Fibroblast of lung (primary cell): ENCODE data around the gene PCSK6. TPM values are rescaled to one million over a fixed set of nuclear protein-coding genes. Genes with fewer than 3 reads are reported as not detected.

ENCODE experiments used
- DNase-seq, 2 donors: peaks; one replicate each; pipeline versions ENCODE4 v3.0.0 to v3.0.0-alpha.2; 2010; ENCODE audit warnings: low read depth in 2 of 2
- H2AFZ ChIP-seq: 2 replicates; pipeline ENCODE4 v1.5.1; 2012; ENCODE audit warnings: low read length, control low read depth, inconsistent platforms
- H3K27ac ChIP-seq: 2 replicates; pipeline ENCODE4 v1.5.1; 2011; ENCODE audit warnings: low read length, control low read depth; ENCODE audit not compliant: insufficient read depth
- H3K27me3 ChIP-seq: 2 replicates; pipeline ENCODE4 v1.5.1; 2011; ENCODE audit warnings: mild to moderate bottlenecking, low read length; ENCODE audit not compliant: control insufficient read depth, insufficient read depth
- H3K36me3 ChIP-seq: 2 replicates; pipeline ENCODE4 v1.5.1; 2011; ENCODE audit warnings: low read length; ENCODE audit not compliant: control insufficient read depth, insufficient read depth
- H3K4me1 ChIP-seq: 2 replicates; pipeline ENCODE4 v1.5.1; 2011; ENCODE audit warnings: low read length; ENCODE audit not compliant: control insufficient read depth, insufficient read depth; ENCODE audit errors: extremely low read depth
- H3K4me2 ChIP-seq: 2 replicates; pipeline ENCODE4 v1.5.1; 2011; ENCODE audit warnings: low read length, control low read depth; ENCODE audit not compliant: insufficient read depth; ENCODE audit errors: extremely low read depth
- H3K4me3 ChIP-seq, 4 experiments: fragments of 200-600 bp in 1 of 4; sonication (generic) in 1 of 4; replicated peaks in 1 of 4; 2 replicates each; pipeline ENCODE4 v1.5.1; 2011 to 2016; ENCODE audit warnings: low read length in 4 of 4, low read depth in 3 of 4, mild to moderate bottlenecking in 3 of 4, control low read depth in 2 of 4, inconsistent platforms in 1 of 4, mixed read lengths in 1 of 4; ENCODE audit not compliant: insufficient read depth in 1 of 4; ENCODE audit errors: control extremely low read depth in 1 of 4
- H3K79me2 ChIP-seq: 2 replicates; pipeline ENCODE4 v1.5.1; 2012; ENCODE audit warnings: mild to moderate bottlenecking, low read length, inconsistent platforms; ENCODE audit not compliant: control insufficient read depth, insufficient read depth
- H3K9ac ChIP-seq: 2 replicates; pipeline ENCODE4 v1.5.1; 2011; ENCODE audit warnings: mild to moderate bottlenecking, low read length, control low read depth; ENCODE audit not compliant: insufficient read depth
- H3K9me3 ChIP-seq: 2 replicates; pipeline ENCODE4 v1.5.1; 2012; ENCODE audit warnings: low read depth, low read length; ENCODE audit not compliant: control insufficient read depth, insufficient read depth
- H4K20me1 ChIP-seq: 2 replicates; pipeline ENCODE4 v1.5.1; 2011; ENCODE audit warnings: low read length; ENCODE audit not compliant: control insufficient read depth, insufficient read depth; ENCODE audit errors: extremely low read depth
- EZH2 ChIP-seq: IDR thresholded peaks from 2 replicates; pipeline ENCODE4 v1.5.1; 2012; ENCODE audit warnings: low read length, control low read depth, mild to moderate bottlenecking; ENCODE audit errors: missing control alignments
- polyA plus RNA-seq, 2 donors: library from polyadenylated mRNA; depleted of rRNA in 1 of 2; stranded (reverse) in 1 of 2; unstranded in 1 of 2; fragments of >200 nt; gene quantifications; 2 replicates each; pipeline ENCODE4 v1.2.1, GENCODE V29; 2011 to 2012; ENCODE audit warnings: missing spikeins in 1 of 2
- total RNA-seq: library from RNA; depleted of rRNA; stranded (reverse); fragments of >200 nt; gene quantifications from 2 replicates; pipeline ENCODE4 v1.2.1, GENCODE V29; 2014
- TF ChIP-seq, protein P1 (sequence below), 2 donors: IDR thresholded peaks in 1 of 2; conservative IDR thresholded peaks in 1 of 2; 1 replicate in 1 of 2; 2 replicates in 1 of 2; pipeline ENCODE4 v1.5.1; 2011 to 2012; ENCODE audit warnings: low read length in 2 of 2, control low read depth in 1 of 2, inconsistent platforms in 1 of 2, low read depth in 1 of 2, mild to moderate bottlenecking in 1 of 2

PCSK6 gene
- total and polyA plus RNA-seq, 2 donors (not counting 1 experiment from before 2014, with no cell fraction given) = 0.02 to 0.83 TPM

DNA sequence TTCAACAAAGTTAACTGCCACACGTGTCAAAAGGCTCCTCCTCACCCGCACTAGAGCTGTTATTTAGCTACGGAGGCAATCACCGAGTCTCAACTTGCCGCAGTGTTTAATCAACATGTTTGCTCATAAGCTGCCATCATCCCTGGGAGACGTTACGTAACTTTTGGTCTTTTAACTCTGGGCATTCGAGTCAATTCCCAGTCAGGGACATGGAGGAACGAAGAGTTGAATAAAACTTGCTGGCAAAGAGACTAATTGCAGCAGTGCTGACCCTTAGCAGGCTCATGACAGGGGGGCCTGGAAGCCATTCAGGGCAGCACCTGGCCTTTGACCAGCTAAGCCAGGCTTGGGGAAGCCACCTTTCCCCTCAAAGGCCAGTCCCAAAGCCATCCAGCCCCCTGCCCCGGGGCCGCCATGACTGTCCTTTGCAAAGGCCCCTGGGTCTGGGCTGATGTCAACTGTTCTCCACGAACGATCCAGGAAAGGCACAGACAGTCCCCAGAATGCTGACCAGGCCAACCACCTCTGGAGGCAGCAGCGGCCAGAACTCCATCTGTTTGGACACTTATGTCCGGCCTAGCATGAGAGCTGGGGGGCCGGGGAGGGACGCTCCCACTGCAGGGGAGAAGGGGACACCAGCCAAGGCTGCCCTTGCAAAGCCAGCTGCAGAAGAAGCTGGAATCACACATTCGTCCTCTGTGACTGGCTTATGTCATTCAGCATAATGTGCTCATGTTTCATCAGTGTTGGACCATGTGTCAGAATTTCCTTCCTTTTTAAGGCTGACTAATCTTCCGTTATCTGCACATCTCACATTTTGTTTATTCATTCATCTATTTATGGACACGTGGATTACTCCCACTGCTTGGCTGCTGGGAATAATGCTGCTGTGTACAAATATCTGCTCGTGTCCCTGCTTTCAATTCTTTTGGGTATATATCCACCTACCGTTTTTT lies 43.7 kb downstream of the PCSK6 start:
- H3K36me3 ChIP-seq = no peaks in the 10 kb centered on the region
- H3K9me3 ChIP-seq = no peaks in the 10 kb centered on the region
- H3K27ac ChIP-seq = no peak overlapping the region
- peaks cover 2% of the 10 kb centered on the region for H3K4me1 ChIP-seq
- peak; percentile 10 to 18 for DNase-seq
- H3K4me2 ChIP-seq = no peak overlapping the region
- no peak overlapping the region for H3K4me3 ChIP-seq
- no peak overlapping the region for H2AFZ ChIP-seq
- no peak overlapping the region for H3K9ac ChIP-seq
- TF ChIP-seq, protein P1, sequence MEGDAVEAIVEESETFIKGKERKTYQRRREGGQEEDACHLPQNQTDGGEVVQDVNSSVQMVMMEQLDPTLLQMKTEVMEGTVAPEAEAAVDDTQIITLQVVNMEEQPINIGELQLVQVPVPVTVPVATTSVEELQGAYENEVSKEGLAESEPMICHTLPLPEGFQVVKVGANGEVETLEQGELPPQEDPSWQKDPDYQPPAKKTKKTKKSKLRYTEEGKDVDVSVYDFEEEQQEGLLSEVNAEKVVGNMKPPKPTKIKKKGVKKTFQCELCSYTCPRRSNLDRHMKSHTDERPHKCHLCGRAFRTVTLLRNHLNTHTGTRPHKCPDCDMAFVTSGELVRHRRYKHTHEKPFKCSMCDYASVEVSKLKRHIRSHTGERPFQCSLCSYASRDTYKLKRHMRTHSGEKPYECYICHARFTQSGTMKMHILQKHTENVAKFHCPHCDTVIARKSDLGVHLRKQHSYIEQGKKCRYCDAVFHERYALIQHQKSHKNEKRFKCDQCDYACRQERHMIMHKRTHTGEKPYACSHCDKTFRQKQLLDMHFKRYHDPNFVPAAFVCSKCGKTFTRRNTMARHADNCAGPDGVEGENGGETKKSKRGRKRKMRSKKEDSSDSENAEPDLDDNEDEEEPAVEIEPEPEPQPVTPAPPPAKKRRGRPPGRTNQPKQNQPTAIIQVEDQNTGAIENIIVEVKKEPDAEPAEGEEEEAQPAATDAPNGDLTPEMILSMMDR (conservative IDR thresholded peaks at IDR 0.05 in 1 of 2, IDR thresholded peaks at IDR 0.05 in 1 of 2; ENCODE audit: low read depth in 1 of 2, low read length in 2 of 2) = no peak
- TF ChIP-seq EZH2 = no peak
- H3K27me3 ChIP-seq = no peaks in the 10 kb centered on the region
- H3K79me2 ChIP-seq = no peaks in the 10 kb centered on the region
- no peaks in the 10 kb centered on the region for H4K20me1 ChIP-seq

DNA sequence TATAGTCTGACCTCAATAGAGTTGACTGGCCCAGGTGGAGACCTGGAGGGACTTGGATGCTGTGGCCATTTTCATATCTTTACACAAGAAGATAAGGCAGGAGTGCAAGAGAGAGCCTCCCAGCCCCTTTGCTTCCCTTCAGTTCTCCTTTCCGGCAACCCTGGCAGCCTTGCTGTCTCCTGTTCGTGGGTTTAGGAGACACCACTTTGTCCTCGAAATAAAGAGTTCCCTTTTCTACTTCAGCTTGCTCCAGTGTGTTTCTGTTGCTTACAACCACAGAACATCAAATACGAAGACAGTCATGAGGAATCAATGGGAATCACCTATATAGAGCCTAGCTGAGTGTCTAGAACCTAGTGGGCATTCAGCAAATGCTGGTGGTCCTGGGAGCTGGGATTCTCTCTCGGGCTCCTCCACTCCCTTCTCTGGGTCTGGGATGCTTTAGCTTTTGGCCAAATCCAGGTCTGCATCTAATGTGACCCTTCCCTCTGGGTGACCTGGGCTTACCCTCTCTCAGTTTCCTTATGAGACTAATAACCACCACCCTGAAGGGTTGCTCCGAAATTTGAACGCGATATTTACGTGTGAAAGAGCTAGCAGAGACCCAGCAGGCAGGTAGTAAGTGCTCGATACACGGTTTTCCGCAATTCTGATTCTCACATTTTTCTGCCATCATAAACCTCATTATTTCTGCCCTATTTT lies 44.5 kb downstream of the PCSK6 start:
- Histone ChIP-seq H3K4me1 (peaks cover 2% of the 10 kb centered on the region), H3K4me3 (no peak overlapping the region), H2AFZ (no peak overlapping the region), H3K79me2 (no peaks in the 10 kb centered on the region), H3K36me3 (no peaks in the 10 kb centered on the region), H3K4me2 (no peak overlapping the region), H4K20me1 (no peaks in the 10 kb centered on the region), H3K27ac (no peak overlapping the region), H3K27me3 (no peaks in the 10 kb centered on the region), H3K9ac (no peak overlapping the region), H3K9me3 (no peaks in the 10 kb centered on the region)
- no peak for TF ChIP-seq EZH2
- TF ChIP-seq, protein P1 (conservative IDR thresholded peaks at IDR 0.05 in 1 of 2, IDR thresholded peaks at IDR 0.05 in 1 of 2; ENCODE audit: low read depth in 1 of 2, low read length in 2 of 2) = no peak
- DNase-seq = no peak

DNA sequence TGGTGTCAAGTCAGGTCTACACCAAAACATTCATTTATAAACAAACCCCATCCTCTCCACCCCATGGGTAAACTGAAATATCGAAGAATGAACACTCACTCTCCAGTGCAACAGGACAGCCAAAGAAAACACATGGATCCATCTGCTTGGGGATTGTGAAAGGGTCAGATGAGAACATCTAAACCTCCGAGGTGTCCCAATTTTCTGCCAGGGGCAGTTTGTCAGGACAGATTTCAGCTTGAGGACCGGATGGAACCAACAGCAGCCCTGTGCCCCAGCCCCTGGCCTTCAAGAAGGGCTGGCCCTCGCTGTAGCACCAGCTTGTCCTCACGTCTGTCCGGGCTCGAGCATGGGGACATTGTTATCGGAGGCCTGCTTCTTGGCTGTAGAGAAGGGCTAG lies 45.5 kb downstream of the PCSK6 start:
- TF ChIP-seq EZH2 = no peak
- TF ChIP-seq, protein P1 (conservative IDR thresholded peaks at IDR 0.05 in 1 of 2, IDR thresholded peaks at IDR 0.05 in 1 of 2; ENCODE audit: low read depth in 1 of 2, low read length in 2 of 2) = no peak
- Histone ChIP-seq H2AFZ (no peak overlapping the region), H3K27me3 (no peaks in the 10 kb centered on the region)

More for the DNA sequence above, 45.5 kb downstream of the PCSK6 start:
- Histone ChIP-seq H3K4me1 (peaks cover 2% of the 10 kb centered on the region), H3K9ac (no peak overlapping the region), H3K36me3 (no peaks in the 10 kb centered on the region), H4K20me1 (no peaks in the 10 kb centered on the region), H3K9me3 (no peaks in the 10 kb centered on the region), H3K4me2 (no peak overlapping the region), H3K27ac (no peak overlapping the region), H3K4me3 (no peak overlapping the region), H3K79me2 (no peaks in the 10 kb centered on the region)
- no peak for DNase-seq
